GM12891 (cell line): Measurements from ENCODE around the gene GPR149.

ENCODE experiments used
- DNase-seq: peaks from one replicate; pipeline ENCODE4 v3.0.0; 2011; ENCODE audit warnings: low spot score; ENCODE audit not compliant: insufficient read length
- FAIRE-seq: peaks from 2 replicates; lab custom pipeline; 2011; peaks lifted over from hg19 to GRCh38; lab: Jason Lieb, UNC
- PAX5 ChIP-seq: IDR thresholded peaks from 2 replicates; pipeline ENCODE4 v1.6.1; 2011; ENCODE audit warnings: low read length, moderate library complexity, mild to moderate bottlenecking; ENCODE audit not compliant: insufficient read depth, severe bottlenecking
- POLR2A ChIP-seq: IDR thresholded peaks from 2 replicates; pipeline ENCODE4 v1.6.1; 2011; ENCODE audit warnings: low read depth, low read length, control low read depth
- POLR2AphosphoS5 ChIP-seq: IDR thresholded peaks from 2 replicates; pipeline ENCODE4 v1.6.1; 2011; ENCODE audit warnings: low read depth, low read length, control low read depth
- POU2F2 ChIP-seq: IDR thresholded peaks from 2 replicates; pipeline ENCODE4 v1.6.1; 2011; ENCODE audit warnings: low read depth, mild to moderate bottlenecking, control low read depth, low read length, moderate library complexity
- SPI1 ChIP-seq: IDR thresholded peaks from 2 replicates; pipeline ENCODE4 v1.6.1; 2011; ENCODE audit warnings: low read depth, low read length, control low read depth
- TAF1 ChIP-seq: IDR thresholded peaks from 2 replicates; pipeline ENCODE4 v1.6.1; 2011; ENCODE audit warnings: low read depth, low read length, control low read depth

The GPR149 gene

GRCh38 chr3:154307363-154307762 is 122.6 kb downstream of the GPR149 start:
- DNase-seq (no peak), FAIRE-seq (no peak)
- no peak for TF ChIP-seq POLR2A
- no peak for TF ChIP-seq TAF1
- TF ChIP-seq SPI1, result no peak
- TF ChIP-seq POU2F2, result no peak
- TF ChIP-seq PAX5, result no peak
- TF ChIP-seq POLR2AphosphoS5, result no peak

GRCh38 chr3:154304936-154305335 is 125.1 kb downstream of the GPR149 start:
- DNase-seq (no peak), FAIRE-seq (no peak)
- TF ChIP-seq TAF1, result no peak
- TF ChIP-seq SPI1, result no peak
- no peak for TF ChIP-seq PAX5
- no peak for TF ChIP-seq POLR2AphosphoS5
- TF ChIP-seq POU2F2, result no peak
- TF ChIP-seq POLR2A, result no peak

DNA sequence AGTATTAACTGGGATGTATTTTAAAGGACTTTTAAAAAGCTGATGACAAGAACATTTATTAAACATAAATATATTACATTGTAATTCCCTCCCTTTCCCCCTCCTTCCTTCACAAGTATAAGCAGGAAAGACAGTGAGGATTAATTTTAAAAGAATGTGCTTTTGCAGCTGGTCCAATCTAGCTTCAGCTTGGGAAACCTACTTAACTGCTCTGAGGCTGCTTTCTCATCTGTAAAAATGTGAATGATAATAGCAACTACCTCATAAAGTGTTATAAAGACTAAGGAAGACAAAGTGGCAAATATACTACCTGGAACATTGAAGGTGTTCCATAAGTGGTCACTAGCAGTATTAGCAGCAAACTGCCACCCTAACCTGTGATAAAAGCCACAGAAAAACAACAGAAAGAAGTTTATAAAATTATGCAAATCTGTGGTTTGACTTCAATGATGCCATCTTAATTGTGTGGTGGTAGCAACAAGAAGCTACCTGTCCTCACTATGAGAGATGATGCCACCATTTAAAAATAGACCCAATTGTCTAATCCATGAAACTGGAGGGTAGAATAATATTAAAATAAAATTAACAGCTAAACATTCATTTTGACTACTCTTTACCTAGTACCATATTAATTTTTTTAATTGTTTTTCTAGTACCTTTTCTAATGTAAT is 125.7 kb downstream of the GPR149 start:
- no peak for FAIRE-seq
- DNase-seq, result no peak
- TF ChIP-seq PAX5 (no peak), TAF1 (no peak), SPI1 (no peak), POLR2AphosphoS5 (no peak), POU2F2 (no peak), POLR2A (no peak)

DNA sequence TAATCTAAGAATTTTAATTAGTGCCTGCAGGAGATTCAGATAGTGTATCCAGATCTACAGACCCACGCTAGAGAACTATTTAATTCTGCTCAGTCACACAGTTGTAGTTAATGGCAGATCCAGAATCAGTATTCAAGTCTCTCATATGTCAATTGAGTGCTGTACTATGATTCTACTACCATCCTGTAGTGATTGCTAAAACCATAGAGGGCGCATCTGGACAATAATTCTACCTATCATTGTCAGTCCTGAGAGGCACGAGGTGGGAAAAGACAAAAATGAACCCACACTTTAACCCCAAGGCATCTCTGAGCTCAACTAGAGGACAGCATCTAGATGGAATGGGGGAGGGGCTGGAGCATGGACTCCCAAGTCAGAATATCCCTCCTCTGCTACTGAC is 128.4 kb downstream of the GPR149 start:
- TF ChIP-seq POLR2AphosphoS5 (no peak), TAF1 (no peak), SPI1 (no peak), POU2F2 (no peak), PAX5 (no peak)
- DNase-seq (no peak), FAIRE-seq (no peak)

- DNase-seq (no peak), FAIRE-seq (no peak)
- TF ChIP-seq POLR2AphosphoS5 (no peak), PAX5 (no peak), POU2F2 (no peak), POLR2A (no peak), TAF1 (no peak), SPI1 (no peak)
These were observed 136.0 kb downstream of the GPR149 start for GRCh38 chr3:154294016-154294415.

DNA sequence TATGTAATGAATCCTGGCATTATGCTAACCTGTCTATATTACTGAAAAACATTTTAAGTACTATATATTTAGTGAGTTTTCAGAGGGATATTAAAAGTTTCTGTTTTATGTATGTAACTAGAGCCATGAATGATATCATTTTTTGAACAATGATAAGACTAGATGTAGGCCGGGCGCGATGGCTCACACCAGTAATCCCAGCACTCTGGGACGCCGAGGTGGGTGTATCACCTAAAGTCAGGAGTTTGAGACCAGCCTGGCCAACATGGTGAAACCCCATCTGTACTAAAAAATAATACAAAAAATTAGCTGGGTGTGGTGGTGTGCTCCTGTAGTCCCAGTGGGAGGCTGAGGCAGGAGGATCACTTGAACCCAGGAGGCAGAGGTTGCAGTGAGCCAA is 139.8 kb downstream of the GPR149 start:
- FAIRE-seq (no peak), DNase-seq (no peak)
- TF ChIP-seq PAX5 (no peak), POLR2A (no peak), POU2F2 (no peak), SPI1 (no peak), TAF1 (no peak), POLR2AphosphoS5 (no peak)
